ENCODE measurements around the gene AGK.

DNA sequence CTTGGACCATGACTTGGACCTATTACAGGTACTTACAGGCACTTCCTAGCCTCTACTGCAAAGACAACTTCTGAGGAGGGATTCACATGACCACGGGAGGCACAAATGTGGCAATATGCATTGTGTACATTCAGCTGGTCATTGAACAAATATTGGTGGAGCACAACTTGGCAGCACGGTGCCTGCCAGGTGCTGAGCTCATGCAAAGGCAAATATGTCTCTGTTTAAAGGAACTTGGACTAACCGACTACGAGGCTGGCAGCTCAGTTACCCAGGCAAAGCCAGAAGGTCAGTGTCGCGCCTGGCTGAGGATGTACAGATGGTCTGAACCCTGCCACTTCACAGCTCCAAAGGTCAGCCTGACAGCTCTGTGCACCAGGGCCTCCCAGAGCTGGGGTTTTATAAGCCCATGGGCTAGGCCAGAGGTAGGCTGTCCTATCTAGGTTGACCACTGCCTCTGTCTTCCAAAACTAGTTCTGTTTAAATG is 144.6 kb downstream of the AGK start:
- TF ChIP-seq, protein P1, sequence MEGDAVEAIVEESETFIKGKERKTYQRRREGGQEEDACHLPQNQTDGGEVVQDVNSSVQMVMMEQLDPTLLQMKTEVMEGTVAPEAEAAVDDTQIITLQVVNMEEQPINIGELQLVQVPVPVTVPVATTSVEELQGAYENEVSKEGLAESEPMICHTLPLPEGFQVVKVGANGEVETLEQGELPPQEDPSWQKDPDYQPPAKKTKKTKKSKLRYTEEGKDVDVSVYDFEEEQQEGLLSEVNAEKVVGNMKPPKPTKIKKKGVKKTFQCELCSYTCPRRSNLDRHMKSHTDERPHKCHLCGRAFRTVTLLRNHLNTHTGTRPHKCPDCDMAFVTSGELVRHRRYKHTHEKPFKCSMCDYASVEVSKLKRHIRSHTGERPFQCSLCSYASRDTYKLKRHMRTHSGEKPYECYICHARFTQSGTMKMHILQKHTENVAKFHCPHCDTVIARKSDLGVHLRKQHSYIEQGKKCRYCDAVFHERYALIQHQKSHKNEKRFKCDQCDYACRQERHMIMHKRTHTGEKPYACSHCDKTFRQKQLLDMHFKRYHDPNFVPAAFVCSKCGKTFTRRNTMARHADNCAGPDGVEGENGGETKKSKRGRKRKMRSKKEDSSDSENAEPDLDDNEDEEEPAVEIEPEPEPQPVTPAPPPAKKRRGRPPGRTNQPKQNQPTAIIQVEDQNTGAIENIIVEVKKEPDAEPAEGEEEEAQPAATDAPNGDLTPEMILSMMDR (IDR thresholded peaks at IDR 0.05) = no peak
- no peak for TF ChIP-seq POLR2A (IDR thresholded peaks at IDR 0.05)

Data from lower leg skin (tissue), 3 donors.